Lung (tissue), 12 donors: ENCODE data around the gene USP24. TPM values are rescaled to one million over a fixed set of nuclear protein-coding genes. Genes with fewer than 3 reads are reported as not detected.

Experiments used
- ATAC-seq: fragments of 200-7000 bp; cut with Tn5 transposase; one replicate; pipeline ENCODE4 v1.9.1; 2020; ENCODE audit warnings: moderate number of reproducible peaks; ENCODE audit not compliant: insufficient read depth, low FRiP score
- DNase-seq, 3 donors: peaks; one replicate each; pipeline ENCODE4 v3.0.0-alpha.2; 2013 to 2017
- H3K27ac ChIP-seq, 2 donors: one replicate each; pipeline ENCODE4 v1.5.1; 2013; ENCODE audit warnings: mild to moderate bottlenecking in 2 of 2, moderate library complexity in 2 of 2, control low read depth in 1 of 2, inconsistent platforms in 1 of 2, low read depth in 1 of 2, low read length in 1 of 2
- H3K27me3 ChIP-seq, 3 donors: one replicate each; pipeline ENCODE4 v1.5.1; 2013; ENCODE audit warnings: low read length in 2 of 3; ENCODE audit not compliant: control insufficient read depth in 3 of 3, insufficient read depth in 3 of 3
- H3K36me3 ChIP-seq, 4 donors: one replicate each; pipeline ENCODE4 v1.5.1; 2013; ENCODE audit warnings: low read length in 4 of 4, mild to moderate bottlenecking in 1 of 4, moderate library complexity in 1 of 4; ENCODE audit not compliant: control insufficient read depth in 4 of 4, insufficient read depth in 4 of 4
- H3K4me1 ChIP-seq, 5 donors: one replicate each; pipeline ENCODE4 v1.5.1; 2013; ENCODE audit warnings: low read length in 5 of 5, mild to moderate bottlenecking in 2 of 5, moderate library complexity in 1 of 5; ENCODE audit not compliant: control insufficient read depth in 5 of 5, insufficient read depth in 5 of 5
- H3K4me3 ChIP-seq: one replicate; pipeline ENCODE4 v1.5.1; 2013; ENCODE audit warnings: mild to moderate bottlenecking, control low read depth, moderate library complexity
- H3K9ac ChIP-seq, 2 donors: one replicate each; pipeline ENCODE4 v1.5.1; 2013; ENCODE audit warnings: low read length in 2 of 2, control low read depth in 1 of 2; ENCODE audit not compliant: insufficient read depth in 1 of 2
- H3K9me3 ChIP-seq, 4 donors: one replicate each; pipeline ENCODE4 v1.5.1; 2013; ENCODE audit warnings: low read length in 3 of 4, mild to moderate bottlenecking in 1 of 4, moderate library complexity in 1 of 4; ENCODE audit not compliant: control insufficient read depth in 4 of 4, insufficient read depth in 3 of 4
- CTCF ChIP-seq: IDR thresholded peaks from 2 replicates; pipeline ENCODE4 v1.5.1; 2012; ENCODE audit warnings: mild to moderate bottlenecking; ENCODE audit errors: control extremely low read depth, extremely low read depth
- WGBS, 2 donors: extraction: QIAGEN DNeasy Blood & Tissue Kit; methylation state at CpG; one replicate each; pipeline ENCODE4 v1.1.7; 2013; 5-methylcytosine and 5-hydroxymethylcytosine counted together
- polyA plus RNA-seq, 2 donors: library from polyadenylated mRNA; stranded (reverse); fragments of 200-250 nt; gene quantifications; one replicate each; pipeline ENCODE4 v1.2.1, GENCODE V29; 2013
- total RNA-seq, 2 donors: library from RNA; depleted of rRNA in 1 of 2; stranded (reverse); fragments of >200 nt in 1 of 2; gene quantifications; one replicate each; pipeline ENCODE4 v1.2.1, GENCODE V29; 2014 to 2021
- donor health status: control.
- donor health status: control.
- donor health status: Bipolar disorder and iron deficiency.
- donor health status: healthy.
- donor health status: DM: yes; HTN: yes; CAD: no.

Gene USP24
- total and polyA plus RNA-seq, 4 donors, result 7.8 to 77.8 (median 23.6) TPM

GRCh38 chr1:55068638-55069037 is 146.5 kb downstream of the USP24 start:
- H3K4me1 ChIP-seq, result peaks cover 0 to 5% (median 3%) of the 10 kb centered on the region in 5 donors
- DNase-seq (no peak), ATAC-seq (no peak)
- WGBS, 2 donors, result 97% methylated on average over 9 of the region's 9 CpGs
- peaks cover 25 to 35% (median 31%) of the 10 kb centered on the region in 4 donors for H3K36me3 ChIP-seq
- no peaks in the 10 kb centered on the region for H3K9me3 ChIP-seq
- H3K4me3 ChIP-seq, result no peak overlapping the region
- no peak overlapping the region for H3K27ac ChIP-seq
- no peak for TF ChIP-seq CTCF
- no peaks in the 10 kb centered on the region for H3K27me3 ChIP-seq
- no peak overlapping the region for H3K9ac ChIP-seq

- H3K9ac ChIP-seq, result no peak overlapping the region
- no peaks in the 10 kb centered on the region for H3K27me3 ChIP-seq
- TF ChIP-seq CTCF, result no peak
- H3K4me1 ChIP-seq, result peaks cover 0 to 5% (median 3%) of the 10 kb centered on the region in 5 donors
- H3K27ac ChIP-seq, result no peak overlapping the region
- H3K4me3 ChIP-seq, result no peak overlapping the region
- ATAC-seq, result no peak
- WGBS, 2 donors, result 81 to 83% methylated on average over 1 of the region's 1 CpG
- no peak for DNase-seq
- peaks cover 18 to 34% (median 26%) of the 10 kb centered on the region in 4 donors for H3K36me3 ChIP-seq
- no peaks in the 10 kb centered on the region for H3K9me3 ChIP-seq
These were observed 147.2 kb downstream of the USP24 start for GRCh38 chr1:55067914-55068313.

GRCh38 chr1:55067022-55067778 is 148.0 kb downstream of the USP24 start:
- no peaks in the 10 kb centered on the region for H3K9me3 ChIP-seq
- H3K4me1 ChIP-seq, result peaks cover 0 to 5% (median 3%) of the 10 kb centered on the region in 5 donors
- DNase-seq, result no peak
- H3K27ac ChIP-seq, result peak overlapping the region in 1 of 2 donors; percentile 86
- ATAC-seq, result no peak
- no peaks in the 10 kb centered on the region for H3K27me3 ChIP-seq
- H3K9ac ChIP-seq, result no peak overlapping the region
- TF ChIP-seq CTCF, result no peak
- H3K4me3 ChIP-seq, result no peak overlapping the region
- 91 to 95% methylated on average over 17 of the region's 17 CpGs for WGBS, 2 donors
- H3K36me3 ChIP-seq, result peaks cover 11 to 30% (median 21%) of the 10 kb centered on the region in 4 donors
